ENCODE results near the gene PHETA1. TPM values are rescaled to one million over a fixed set of nuclear protein-coding genes. Genes with fewer than 3 reads are reported as not detected.
A peak's percentile ranks its signal among the peaks of the same experiment; 100 is the strongest.

The PHETA1 gene
- total RNA-seq, 3 donors from 2014 or later, result 6.6 to 10.9 (median 10.2) TPM

- no peak for TF ChIP-seq POLR2A (IDR thresholded peaks at IDR 0.05)
- no peak for TF ChIP-seq POLR2AphosphoS5 (IDR thresholded peaks at IDR 0.05)
- TF ChIP-seq CTCF (IDR thresholded peaks at IDR 0.05), result no peak
- Histone ChIP-seq H3K4me1 (no peaks in the 10 kb centered on the region), H3K4me3 (peak overlapping the region; percentile 74 to 89 (median 84)), H3K27ac (peak overlapping the region; percentile 50 to 69), H3K27me3 (no peaks in the 10 kb centered on the region), H3K9me3 (no peaks in the 10 kb centered on the region), H3K36me3 (no peaks in the 10 kb centered on the region)
- no peak for DNase-seq (ENCODE audit: low spot score in 2 of 2)
- intact Hi-C loops (cut with DNase I; ENCODE audit: low total_unique reads), result no loop called here
These were observed 556 bp downstream of the PHETA1 start for GRCh38 chr12:111368291-111368787.

GRCh38 chr12:111367661-111368221, 1.2 kb downstream of the PHETA1 start:
- Histone ChIP-seq H3K4me3 (peak overlapping the region; percentile 74 to 89 (median 84)), H3K27me3 (no peaks in the 10 kb centered on the region), H3K9me3 (no peaks in the 10 kb centered on the region), H3K27ac (peak overlapping the region in 1 of 2 donors; percentile 19), H3K4me1 (no peaks in the 10 kb centered on the region), H3K36me3 (no peaks in the 10 kb centered on the region)
- DNase-seq (ENCODE audit: low spot score in 2 of 2), result no peak
- no peak for TF ChIP-seq CTCF (IDR thresholded peaks at IDR 0.05)
- TF ChIP-seq POLR2A (IDR thresholded peaks at IDR 0.05), result no peak
- no peak for TF ChIP-seq POLR2AphosphoS5 (IDR thresholded peaks at IDR 0.05)
- intact Hi-C loops (cut with DNase I; ENCODE audit: low total_unique reads), result no loop called here

GRCh38 chr12:111366583-111366982, 2.3 kb downstream of the PHETA1 start:
- TF ChIP-seq POLR2A (IDR thresholded peaks at IDR 0.05) (no peak), POLR2AphosphoS5 (IDR thresholded peaks at IDR 0.05) (no peak), CTCF (IDR thresholded peaks at IDR 0.05) (no peak)
- Histone ChIP-seq H3K4me1 (no peaks in the 10 kb centered on the region), H3K36me3 (no peaks in the 10 kb centered on the region), H3K4me3 (no peak overlapping the region), H3K27me3 (no peaks in the 10 kb centered on the region), H3K27ac (no peak overlapping the region), H3K9me3 (no peaks in the 10 kb centered on the region)
- intact Hi-C loops (cut with DNase I; ENCODE audit: low total_unique reads), result no loop called here
- DNase-seq (ENCODE audit: low spot score in 2 of 2), result no peak

GRCh38 chr12:111366075-111366474, 2.8 kb downstream of the PHETA1 start:
- no peak overlapping the region for H3K4me3 ChIP-seq
- intact Hi-C loops (cut with DNase I; ENCODE audit: low total_unique reads), result no loop called here
- H3K4me1 ChIP-seq, result no peaks in the 10 kb centered on the region
- DNase-seq (ENCODE audit: low spot score in 2 of 2), result no peak
- H3K36me3 ChIP-seq, result no peaks in the 10 kb centered on the region
- no peak overlapping the region for H3K27ac ChIP-seq
- H3K27me3 ChIP-seq, result no peaks in the 10 kb centered on the region
- no peaks in the 10 kb centered on the region for H3K9me3 ChIP-seq
- no peak for TF ChIP-seq POLR2A (IDR thresholded peaks at IDR 0.05)
- TF ChIP-seq POLR2AphosphoS5 (IDR thresholded peaks at IDR 0.05), result no peak
- no peak for TF ChIP-seq CTCF (IDR thresholded peaks at IDR 0.05)

GRCh38 chr12:111363578-111363977, 5.3 kb downstream of the PHETA1 start:
- no peak for TF ChIP-seq POLR2A (IDR thresholded peaks at IDR 0.05)
- TF ChIP-seq POLR2AphosphoS5 (IDR thresholded peaks at IDR 0.05), result no peak
- TF ChIP-seq CTCF (IDR thresholded peaks at IDR 0.05), result no peak
- no peaks in the 10 kb centered on the region for H3K4me1 ChIP-seq
- H3K4me3 ChIP-seq, result no peak overlapping the region
- no peak for DNase-seq (ENCODE audit: low spot score in 2 of 2)
- no peaks in the 10 kb centered on the region for H3K27me3 ChIP-seq
- H3K9me3 ChIP-seq, result no peaks in the 10 kb centered on the region
- no peaks in the 10 kb centered on the region for H3K36me3 ChIP-seq
- H3K27ac ChIP-seq, result no peak overlapping the region
- intact Hi-C loops (cut with DNase I; ENCODE audit: low total_unique reads), result no loop called here
